Suppressor macrophage treated with lipopolysaccharide for 1 hour (primary cell): ENCODE results near the gene PIGT.

Source experiments
- DNase-seq, 3 donors: peaks; one replicate each; pipeline ENCODE4 v3.0.0-alpha.2; 2020 to 2022

Gene PIGT

GRCh38 chr20:45415822-45416637, at the start of gene PIGT:
TSS of gene PIGT (plus strand) at chr20:45416141. CDS start at chr20:45416157, 16 bp downstream.
- DNase-seq: peak; percentile 89 to 92 (median 89)

DNA sequence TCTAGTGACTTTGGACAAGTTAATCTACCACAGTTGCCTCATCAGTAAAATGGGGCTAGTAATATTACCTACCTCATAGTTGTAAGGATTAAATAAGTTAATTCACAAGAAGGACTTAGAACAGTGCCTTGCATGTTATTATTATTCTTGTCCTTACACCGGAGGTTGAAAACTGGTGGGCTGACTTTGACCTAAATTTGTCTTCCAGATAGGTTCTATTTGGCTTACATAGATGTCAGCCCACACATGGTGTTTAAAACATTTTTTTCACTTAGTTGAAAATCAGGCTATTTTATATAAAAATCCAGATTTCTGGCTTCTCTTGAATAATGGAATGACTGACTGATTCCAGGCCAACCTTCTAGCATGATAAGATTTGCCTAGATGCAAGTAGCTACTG, 49.7 kb upstream of the PIGT start:
- no peak for DNase-seq

GRCh38 chr20:45366631-45367030, 49.3 kb upstream of the PIGT start:
- DNase-seq: no peak

DNA sequence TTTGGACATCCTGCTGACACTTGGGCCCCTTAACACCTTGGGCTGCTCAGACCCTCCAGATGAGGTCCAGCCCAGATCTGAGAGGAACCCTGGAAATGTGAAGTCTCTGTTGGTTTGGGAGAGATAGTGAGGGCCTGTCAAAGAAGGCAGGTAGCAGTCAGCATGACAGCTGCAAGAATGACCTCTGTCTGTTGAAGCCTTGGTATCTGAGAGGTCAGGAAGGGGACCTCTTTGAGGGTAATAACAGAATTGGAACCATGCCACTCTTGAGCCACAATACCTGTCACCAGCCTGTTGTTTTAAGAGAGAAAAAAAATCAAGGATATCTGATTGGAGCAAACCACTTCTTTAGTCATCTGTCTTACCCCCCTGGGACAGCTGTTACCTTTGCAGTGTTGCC, 48.8 kb upstream of the PIGT start:
- no peak for DNase-seq

DNA sequence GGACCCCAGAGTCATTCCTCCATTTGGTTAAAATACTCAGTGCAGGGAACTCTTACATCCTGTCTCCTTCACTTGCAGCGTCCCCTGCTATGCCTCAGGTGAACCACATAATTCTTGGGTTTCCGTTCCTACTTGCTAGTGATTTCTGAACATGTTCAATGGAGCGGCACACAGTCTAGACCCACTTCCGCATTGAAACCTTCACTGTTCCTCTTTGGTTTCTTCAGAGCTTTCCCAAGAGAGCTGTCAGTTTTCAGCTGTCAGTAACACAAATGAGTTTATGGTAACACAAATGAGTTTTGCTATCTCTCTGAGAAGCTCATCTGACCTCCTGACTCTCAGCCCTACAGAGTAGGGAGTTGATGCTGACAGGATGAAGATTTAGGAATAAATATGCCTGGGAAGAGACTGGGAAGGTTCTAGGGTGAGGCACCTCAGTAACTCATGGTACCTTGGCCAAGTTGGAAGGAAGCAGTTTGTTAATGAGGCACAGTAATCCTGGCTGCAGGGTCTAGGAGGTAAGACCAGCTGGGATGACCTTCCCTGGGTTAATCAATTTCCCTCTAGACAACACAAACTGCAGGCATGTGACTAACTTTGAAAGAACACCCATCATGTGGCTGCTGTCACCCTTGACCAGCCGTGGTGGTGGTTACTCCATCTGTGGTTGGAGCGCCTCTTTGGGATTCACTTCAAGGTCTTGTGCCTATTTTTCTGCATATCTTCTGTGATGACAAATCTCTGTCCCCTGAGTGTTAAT, 47.5 kb upstream of the PIGT start:
- DNase-seq: peak; percentile 69 to 80 (median 76)

GRCh38 chr20:45370571-45371160, 45.3 kb upstream of the PIGT start:
- no peak for DNase-seq

- no peak for DNase-seq
These were observed 43.7 kb upstream of the PIGT start for GRCh38 chr20:45372241-45372640.

- DNase-seq: no peak
These were observed 43.1 kb upstream of the PIGT start for GRCh38 chr20:45372646-45373352.

DNA sequence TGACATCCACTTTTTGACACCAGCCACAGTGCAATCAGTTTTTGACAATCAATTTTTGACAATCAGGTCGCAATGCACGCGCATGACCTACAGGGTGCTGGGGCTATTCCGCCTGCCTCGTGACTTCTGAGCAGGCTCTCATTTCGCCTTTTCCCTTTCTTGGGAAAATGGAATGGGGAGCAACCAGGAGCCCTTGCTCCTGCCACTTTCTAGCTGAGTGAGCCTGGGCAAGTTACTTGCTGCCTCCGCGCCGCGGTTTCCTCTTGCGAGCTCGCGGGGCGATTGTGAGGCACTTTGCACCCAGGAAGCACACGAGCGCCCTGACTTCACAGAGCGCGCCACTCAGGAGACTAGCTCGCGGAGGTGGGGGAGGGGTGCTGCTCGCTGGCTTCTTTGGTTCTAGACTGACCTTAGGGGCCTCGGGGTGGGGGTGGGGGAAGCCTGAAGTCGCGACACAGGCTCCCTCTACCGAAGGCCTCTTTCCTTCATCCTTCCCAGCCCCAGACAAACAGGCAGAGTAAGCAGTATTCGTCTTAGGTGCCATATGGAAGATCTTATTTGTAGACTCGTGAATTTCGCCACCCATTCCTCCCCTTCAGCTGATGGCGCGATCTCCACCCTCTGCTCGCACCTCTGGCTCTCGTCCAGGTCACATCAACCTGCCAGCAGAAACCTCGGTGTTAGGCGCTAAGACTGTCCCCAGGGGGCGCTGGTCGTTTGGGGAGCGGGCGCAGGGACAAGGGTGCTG, 42.4 kb upstream of the PIGT start:
- peak; percentile 80 to 92 (median 85) for DNase-seq

- DNase-seq: no peak
These were observed 41.9 kb upstream of the PIGT start for GRCh38 chr20:45374101-45374467.

- no peak for DNase-seq
These were observed 41.0 kb upstream of the PIGT start for GRCh38 chr20:45374966-45375365.

DNA sequence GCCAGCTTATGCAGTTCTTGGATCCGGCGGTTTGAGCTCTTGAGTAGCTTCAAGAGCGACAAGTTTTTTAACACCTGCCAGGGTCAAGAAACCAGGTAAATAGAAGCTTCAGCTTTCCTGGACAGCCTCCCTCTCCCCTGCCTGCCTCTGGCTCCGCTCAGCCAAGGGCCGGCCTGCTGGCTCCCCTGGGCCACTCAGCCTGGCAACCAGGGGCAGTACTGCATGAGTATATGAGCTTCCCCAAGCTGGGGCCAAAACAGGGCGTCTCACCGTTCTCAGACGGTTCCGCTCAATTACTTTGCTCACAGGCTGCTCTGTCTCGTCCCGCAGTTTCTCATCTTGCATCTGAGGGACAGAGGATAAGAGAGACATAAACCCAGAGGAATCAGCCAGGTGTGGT, 38.7 kb upstream of the PIGT start:
- no peak for DNase-seq

- DNase-seq: no peak
These were observed 37.8 kb upstream of the PIGT start, which contains the start of gene TP53TG5 for GRCh38 chr20:45378191-45378590. TSS of gene TP53TG5 (minus strand) at chr20:45378325. CDS start at chr20:45378236, 89 bp downstream.

- no peak for DNase-seq
These were observed 28.7 kb upstream of the PIGT start for GRCh38 chr20:45387274-45387673.

GRCh38 chr20:45390931-45391330, 25.0 kb upstream of the PIGT start:
- DNase-seq: peak in 2 of 3 donors; percentile 26 to 29

- DNase-seq: no peak
These were observed 24.4 kb upstream of the PIGT start for GRCh38 chr20:45391559-45391958.

DNA sequence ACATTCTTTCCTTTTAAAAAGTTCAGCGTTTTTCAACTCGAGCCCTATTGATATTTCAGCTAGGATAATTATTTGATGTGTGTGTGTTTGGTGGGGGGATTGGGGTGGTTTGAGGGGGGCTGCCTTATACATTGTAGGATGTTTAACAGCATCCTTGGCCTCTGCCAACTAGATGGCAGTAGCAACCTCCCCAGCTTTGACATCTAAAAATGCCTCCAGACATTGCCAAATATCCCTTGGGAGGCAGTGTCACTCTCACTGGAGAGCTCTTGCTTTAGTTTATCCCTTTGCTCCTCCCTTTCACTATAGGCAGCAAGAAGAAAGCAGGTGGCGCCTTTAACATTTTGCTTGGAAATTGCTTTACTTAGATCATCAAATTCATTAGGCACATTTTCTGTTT, 23.2 kb upstream of the PIGT start:
- DNase-seq: peak in 1 of 3 donors; percentile 9

GRCh38 chr20:45394221-45395113, 21.5 kb upstream of the PIGT start:
- DNase-seq: no peak

GRCh38 chr20:45395114-45395415, 20.9 kb upstream of the PIGT start:
- DNase-seq: no peak

GRCh38 chr20:45399018-45399417, 16.9 kb upstream of the PIGT start:
- no peak for DNase-seq

DNA sequence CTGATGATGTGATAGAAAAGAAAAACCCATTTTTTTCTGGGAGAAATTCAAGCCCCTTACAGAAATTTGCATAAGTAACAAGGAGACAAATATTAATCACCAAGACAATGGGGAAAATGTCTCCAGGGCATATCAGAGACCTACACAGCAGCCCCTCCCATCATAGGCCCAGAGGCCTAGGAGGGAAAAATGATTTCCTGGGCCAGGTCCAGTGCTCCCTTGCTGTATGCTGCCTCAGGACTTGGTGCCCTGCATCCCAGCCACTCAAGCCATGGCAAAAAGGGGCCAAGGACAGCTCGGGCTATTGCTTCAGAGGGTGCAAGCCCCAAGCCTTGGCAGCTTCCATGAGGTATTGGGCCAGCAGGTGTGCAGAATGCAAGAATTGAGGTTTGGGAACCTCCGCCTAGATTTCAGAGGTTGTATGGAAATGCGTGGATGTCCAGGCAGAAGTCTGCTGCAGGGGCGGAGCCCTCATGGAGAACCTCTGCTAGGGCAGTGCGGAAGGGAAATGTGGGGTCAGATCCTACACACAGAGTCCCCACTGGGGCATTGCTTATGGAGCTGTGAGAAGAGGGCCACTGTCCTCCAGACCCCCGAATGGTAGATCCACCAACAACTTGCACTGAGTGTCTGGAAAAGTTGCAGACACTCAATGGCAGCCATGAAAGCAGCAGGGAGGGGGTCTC, 15.5 kb upstream of the PIGT start:
- DNase-seq: no peak
